Testis (tissue), 3 donors: ENCODE measurements around the gene FAM47E. TPM values are rescaled to one million over a fixed set of nuclear protein-coding genes. Genes with fewer than 3 reads are reported as not detected.

Experiments used
- DNase-seq: peaks from one replicate; pipeline ENCODE4 v3.0.0-alpha.2; 2019
- H3K27ac ChIP-seq, 2 donors: fragments of 200-600 bp; sonication (generic); one replicate each; pipeline ENCODE4 v1.5.1; 2019
- H3K27me3 ChIP-seq: fragments of 200-600 bp; sonication (generic); one replicate; pipeline ENCODE4 v1.5.1; 2019
- H3K36me3 ChIP-seq: fragments of 200-600 bp; sonication (generic); one replicate; pipeline ENCODE4 v1.5.1; 2017; ENCODE audit warnings: low read depth; ENCODE audit errors: missing control alignments
- H3K4me1 ChIP-seq: fragments of 200-600 bp; sonication (generic); one replicate; pipeline ENCODE4 v1.5.1; 2019
- H3K4me3 ChIP-seq, 2 donors: fragments of 200-600 bp; sonication (generic); one replicate each; pipeline ENCODE4 v1.5.1; 2017 to 2019
- H3K9me3 ChIP-seq: fragments of 200-600 bp; sonication (generic); one replicate; pipeline ENCODE4 v1.5.1; 2017
- POLR2A ChIP-seq: fragments of 450-650 bp; IDR thresholded peaks from one replicate; pipeline ENCODE4 v1.6.1; 2017; ENCODE audit warnings: antibody characterized with exemption, mild to moderate bottlenecking, moderate library complexity
- WGBS, 2 donors: methylation state at CpG; one replicate each; pipeline ENCODE4 v1.1.5; 2018; 5-methylcytosine and 5-hydroxymethylcytosine counted together
- intact Hi-C: fragments of 100-400 bp; cut with DNase I; formaldehyde crosslinking; loops from one replicate; pipeline ENCODE4 v1.15.1; 2023; ENCODE audit warnings: low total_unique reads
- polyA plus RNA-seq: library from polyadenylated mRNA; stranded (reverse); fragments of 350-450 nt; fragmentation: Illumina TruSeq; extraction: RNeasy Lipid Tissue Mini Kit (QIAGEN cat#74804); gene quantifications from one replicate; pipeline ENCODE4 v1.2.3, GENCODE V29; 2014; ENCODE audit warnings: low read depth, low replicate concordance; ENCODE audit not compliant: insufficient read depth
- total RNA-seq, 2 donors: library from RNA; depleted of rRNA; stranded (reverse); fragments of >200 nt; gene quantifications; one replicate each; pipeline ENCODE4 v1.2.3, GENCODE V29; 2016
- TF ChIP-seq, protein P1 (sequence below), 3 experiments: fragments of 450-650 bp in 2 of 3; fragments of 200-600 bp in 1 of 3; sonication (generic) in 1 of 3; IDR thresholded peaks; one replicate each; pipeline ENCODE4 v1.5.1; 2016 to 2019; ENCODE audit warnings: antibody characterized with exemption in 3 of 3, mild to moderate bottlenecking in 2 of 3, moderate library complexity in 1 of 3

FAM47E gene
- total and polyA plus RNA-seq, 3 donors from 2014 or later = 11.0 to 22.8 (median 15.4) TPM

DNA sequence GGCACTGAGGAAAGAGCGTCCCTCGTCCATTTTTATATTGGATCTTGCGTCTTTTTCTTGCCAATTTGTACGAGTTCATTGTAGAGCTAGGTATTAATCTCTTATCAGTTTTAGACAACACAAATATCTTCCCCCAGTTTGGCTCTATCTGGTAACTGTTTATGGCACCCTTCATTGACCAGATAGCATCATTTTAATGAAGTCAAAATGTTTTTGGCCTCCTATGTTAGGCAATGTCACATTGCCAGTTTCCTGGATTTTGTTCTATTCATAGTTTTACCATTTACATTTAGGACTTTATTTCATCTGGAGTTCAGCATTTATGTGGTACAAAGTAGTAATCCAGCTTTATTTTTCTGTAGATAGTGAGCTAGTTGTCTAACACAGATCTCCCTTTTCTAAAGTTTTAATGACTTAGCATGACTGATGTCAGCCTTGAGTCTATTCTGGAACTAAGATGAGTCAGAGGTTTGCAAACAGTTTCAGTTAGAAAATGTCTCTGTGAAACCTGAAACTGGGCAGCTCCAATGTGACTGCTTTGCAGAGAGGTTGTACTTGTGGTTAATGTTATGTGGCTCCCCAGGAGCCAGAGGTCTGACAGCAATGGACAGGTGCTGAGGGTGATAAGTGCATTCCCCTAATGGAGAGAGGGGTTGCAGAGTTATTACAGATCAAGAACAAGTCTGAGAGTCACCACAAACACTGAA lies 49.7 kb downstream of the FAM47E start:
- peak overlapping the region in 1 of 2 donors; percentile 41 for H3K27ac ChIP-seq
- DNase-seq = no peak

DNA sequence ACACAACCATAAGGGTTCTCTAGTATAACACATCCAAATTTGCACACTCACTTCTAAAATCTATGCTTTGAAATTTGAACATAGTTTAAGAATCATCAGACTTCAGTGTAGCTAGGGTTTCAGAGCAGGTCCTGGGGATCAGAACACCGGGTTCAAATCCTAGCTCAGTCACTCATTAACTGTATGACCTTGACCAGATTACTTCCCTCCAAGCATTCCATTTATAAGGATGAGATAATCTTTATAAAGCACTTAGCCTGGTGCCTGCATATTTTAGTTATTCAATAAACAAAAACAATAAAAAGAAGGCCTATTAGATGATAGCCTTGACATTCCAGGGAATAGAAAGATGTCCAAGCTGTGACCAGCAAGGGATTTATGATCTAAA lies 50.2 kb downstream of the FAM47E start:
- H3K4me3 ChIP-seq = no peak overlapping the region
- peaks cover 3% of the 10 kb centered on the region for H3K4me1 ChIP-seq
- TF ChIP-seq, protein P1, sequence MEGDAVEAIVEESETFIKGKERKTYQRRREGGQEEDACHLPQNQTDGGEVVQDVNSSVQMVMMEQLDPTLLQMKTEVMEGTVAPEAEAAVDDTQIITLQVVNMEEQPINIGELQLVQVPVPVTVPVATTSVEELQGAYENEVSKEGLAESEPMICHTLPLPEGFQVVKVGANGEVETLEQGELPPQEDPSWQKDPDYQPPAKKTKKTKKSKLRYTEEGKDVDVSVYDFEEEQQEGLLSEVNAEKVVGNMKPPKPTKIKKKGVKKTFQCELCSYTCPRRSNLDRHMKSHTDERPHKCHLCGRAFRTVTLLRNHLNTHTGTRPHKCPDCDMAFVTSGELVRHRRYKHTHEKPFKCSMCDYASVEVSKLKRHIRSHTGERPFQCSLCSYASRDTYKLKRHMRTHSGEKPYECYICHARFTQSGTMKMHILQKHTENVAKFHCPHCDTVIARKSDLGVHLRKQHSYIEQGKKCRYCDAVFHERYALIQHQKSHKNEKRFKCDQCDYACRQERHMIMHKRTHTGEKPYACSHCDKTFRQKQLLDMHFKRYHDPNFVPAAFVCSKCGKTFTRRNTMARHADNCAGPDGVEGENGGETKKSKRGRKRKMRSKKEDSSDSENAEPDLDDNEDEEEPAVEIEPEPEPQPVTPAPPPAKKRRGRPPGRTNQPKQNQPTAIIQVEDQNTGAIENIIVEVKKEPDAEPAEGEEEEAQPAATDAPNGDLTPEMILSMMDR (IDR thresholded peaks at IDR 0.05) = no peak
- no peak for TF ChIP-seq POLR2A
- no peaks in the 10 kb centered on the region for H3K27me3 ChIP-seq
- H3K36me3 ChIP-seq = no peaks in the 10 kb centered on the region
- H3K9me3 ChIP-seq = no peaks in the 10 kb centered on the region
- 29 to 31% methylated on average over 1 of the region's 1 CpG for WGBS, 2 donors
- no peak for DNase-seq
- H3K27ac ChIP-seq = peak overlapping the region in 1 of 2 donors; percentile 41
- intact Hi-C loops = no loop called here

More for the DNA sequence above, 49.7 kb downstream of the FAM47E start:
- H3K27me3 ChIP-seq = no peaks in the 10 kb centered on the region
- H3K9me3 ChIP-seq = no peaks in the 10 kb centered on the region
- no peak overlapping the region for H3K4me3 ChIP-seq
- TF ChIP-seq, protein P1 (IDR thresholded peaks at IDR 0.05) = no peak
- no peak for TF ChIP-seq POLR2A
- intact Hi-C loops = no loop called here
- H3K4me1 ChIP-seq = peaks cover 3% of the 10 kb centered on the region
- 85 to 91% methylated on average over 4 of the region's 4 CpGs for WGBS, 2 donors
- H3K36me3 ChIP-seq = no peaks in the 10 kb centered on the region

DNA sequence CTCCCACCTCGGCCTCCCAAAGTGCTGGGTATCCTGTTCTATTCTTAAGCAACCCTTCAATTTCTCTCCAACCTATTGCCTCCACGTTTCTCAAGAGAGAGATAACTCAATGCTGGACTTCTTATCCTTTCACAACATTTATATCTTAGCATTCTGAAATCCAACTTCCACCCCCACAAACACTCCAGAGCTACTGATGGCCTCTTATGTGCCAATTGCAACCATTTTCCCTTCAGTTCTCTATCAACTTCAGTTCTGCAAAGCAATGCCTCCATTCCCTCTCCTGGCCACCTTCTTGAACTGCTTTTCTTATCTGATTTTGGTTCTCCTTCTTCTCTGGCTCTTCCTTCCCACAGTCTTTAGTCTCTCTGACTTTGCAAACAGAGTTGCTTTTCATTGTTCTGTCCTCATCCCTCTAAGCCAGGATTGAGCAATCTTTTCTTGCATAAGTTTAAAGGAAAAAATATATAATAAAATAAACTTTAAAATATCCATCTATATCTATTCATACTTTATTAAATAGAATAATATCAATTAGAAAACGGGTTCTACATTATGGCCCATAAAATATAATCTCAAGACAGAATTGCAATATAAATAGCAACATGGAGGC lies 51.4 kb downstream of the FAM47E start:
- H3K27me3 ChIP-seq = no peaks in the 10 kb centered on the region
- H3K4me1 ChIP-seq = peaks cover 8% of the 10 kb centered on the region
- TF ChIP-seq POLR2A = no peak
- TF ChIP-seq, protein P1 (IDR thresholded peaks at IDR 0.05) = no peak
- H3K9me3 ChIP-seq = no peaks in the 10 kb centered on the region
- no peaks in the 10 kb centered on the region for H3K36me3 ChIP-seq
- WGBS, 2 donors = 77 to 83% methylated on average over 3 of the region's 3 CpGs
- intact Hi-C loops = no loop called here
- H3K27ac ChIP-seq = no peak overlapping the region
- no peak overlapping the region for H3K4me3 ChIP-seq
- no peak for DNase-seq

DNA sequence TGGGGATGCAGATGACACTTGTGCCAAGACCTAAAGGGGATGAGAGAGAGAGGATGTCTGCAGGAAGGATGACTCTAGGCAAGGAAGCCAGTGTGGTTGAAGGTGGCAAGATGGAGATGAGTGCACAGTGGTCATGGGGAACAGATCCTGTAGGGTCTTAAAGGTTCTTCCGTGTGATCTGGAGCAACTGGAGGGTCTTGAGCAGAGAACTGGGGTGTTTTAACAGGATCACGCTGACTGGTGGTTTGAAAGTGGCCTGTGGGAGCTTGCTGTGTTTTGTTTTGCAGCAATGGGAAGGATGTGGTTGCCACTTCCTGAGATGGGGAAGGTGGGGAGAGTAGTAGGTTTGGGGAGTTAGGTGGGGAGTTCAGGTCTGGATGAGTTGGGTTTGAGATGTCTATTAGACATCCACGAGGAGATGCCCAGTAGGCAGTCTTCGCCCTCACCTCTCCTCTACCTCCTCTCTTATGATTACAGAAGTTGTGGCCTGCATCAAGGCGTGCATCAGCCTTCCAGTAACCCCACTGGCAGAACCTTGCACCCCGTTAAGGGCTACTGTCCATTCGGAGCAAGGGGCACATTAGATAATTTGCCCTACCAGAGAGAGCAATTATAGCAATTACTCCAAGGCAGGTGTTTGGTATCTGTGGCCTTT lies 53.6 kb downstream of the FAM47E start:
- H3K27ac ChIP-seq = no peak overlapping the region
- 48 to 77% methylated on average over 7 of the region's 7 CpGs for WGBS, 2 donors
- intact Hi-C loops = no loop called here

More for the DNA sequence above, 53.6 kb downstream of the FAM47E start:
- H3K27me3 ChIP-seq = no peaks in the 10 kb centered on the region
- TF ChIP-seq POLR2A = no peak
- TF ChIP-seq, protein P1 (IDR thresholded peaks at IDR 0.05) = no peak
- H3K4me1 ChIP-seq = peaks cover 8% of the 10 kb centered on the region
- no peaks in the 10 kb centered on the region for H3K9me3 ChIP-seq
- no peak for DNase-seq
- H3K4me3 ChIP-seq = no peak overlapping the region
- H3K36me3 ChIP-seq = no peaks in the 10 kb centered on the region
